CD4-positive, alpha-beta T cell treated with Interleukin-2 at 100 ng/mL for 4 hours (primary cell): ENCODE results near the gene DIRAS3.
"Not testable (repeated sequence)": the region's sequence is repeated elsewhere in the genome, so short reads cannot be mapped to it uniquely, and the experiment has no call there.

ENCODE experiments used
- DNase-seq: peaks from one replicate; pipeline ENCODE4 v3.0.0-alpha.2; 2020; ENCODE audit warnings: low spot score

The DIRAS3 gene

DNA sequence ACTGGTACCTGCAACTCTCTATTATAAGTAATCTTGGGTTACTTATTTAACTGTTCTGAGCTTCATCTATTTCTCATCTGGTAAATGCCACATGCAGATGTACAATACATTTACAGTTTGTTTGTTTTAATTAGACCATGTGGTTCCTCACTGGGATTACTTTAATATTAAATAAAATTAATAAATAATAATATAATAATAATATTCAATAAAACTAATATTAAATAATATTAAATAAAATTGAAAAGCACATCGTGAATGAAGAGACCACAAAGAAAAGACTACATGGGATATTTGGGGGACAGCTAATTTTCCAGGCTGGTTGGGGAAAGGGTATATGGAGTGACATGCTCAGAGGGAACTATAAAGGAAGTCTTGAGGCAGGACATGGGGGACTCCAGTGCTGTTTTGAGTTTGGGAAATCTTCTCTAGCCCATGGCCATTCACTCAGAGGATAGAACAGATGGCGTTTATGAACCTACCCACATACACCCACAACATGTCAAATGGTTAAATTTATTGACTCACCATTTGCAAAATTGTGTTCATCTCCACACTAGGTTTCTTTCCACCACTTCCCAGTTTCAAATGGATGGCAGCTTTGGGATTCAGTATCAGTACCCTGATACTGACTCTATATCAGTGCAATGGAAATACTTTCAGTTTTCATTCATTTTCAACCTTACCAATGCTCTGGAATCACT is 25.6 kb downstream of the DIRAS3 start:
- no peak for DNase-seq

- DNase-seq = no peak
These were observed 34.0 kb downstream of the DIRAS3 start for GRCh38 chr1:68016381-68016780.

DNA sequence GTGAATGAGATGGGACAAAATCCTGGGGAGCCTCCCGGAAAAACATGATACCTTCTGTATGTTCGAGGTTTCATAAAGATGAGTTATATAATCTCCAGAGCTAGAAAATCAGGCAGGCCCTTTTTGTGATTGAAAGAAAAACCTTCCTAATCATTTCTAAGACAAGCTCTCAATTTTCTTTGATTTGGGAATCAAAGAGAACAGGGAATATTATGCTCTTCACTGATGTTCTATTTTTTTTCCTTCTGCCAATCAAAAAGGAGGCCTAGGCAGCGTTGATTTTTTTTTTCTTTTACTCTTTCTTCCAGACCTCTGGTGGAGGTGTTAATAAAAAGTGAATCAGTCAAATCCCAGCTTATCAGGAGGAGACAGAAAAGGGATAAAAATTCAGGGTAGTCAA is 34.5 kb downstream of the DIRAS3 start:
- DNase-seq = no peak

DNA sequence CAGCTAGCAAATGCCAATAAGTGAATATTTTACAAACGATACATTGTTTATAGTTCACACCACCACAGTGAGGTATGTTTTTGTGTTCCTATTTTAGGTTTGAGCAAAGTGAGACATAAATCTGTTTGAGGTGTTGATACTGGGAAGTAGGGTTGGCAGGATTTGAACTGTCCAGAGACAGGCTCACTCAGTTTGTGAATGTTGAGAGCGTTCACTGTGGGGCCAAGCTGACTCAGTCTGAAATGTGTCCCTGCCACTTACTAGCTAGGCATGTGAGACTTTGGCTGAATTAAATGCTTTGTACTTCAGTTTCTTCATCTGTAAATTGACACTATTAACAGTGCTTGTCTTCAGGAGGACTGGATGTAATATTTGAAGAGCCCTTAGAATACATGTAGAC is 35.1 kb downstream of the DIRAS3 start:
- no peak for DNase-seq

GRCh38 chr1:68013351-68013750 is 37.1 kb downstream of the DIRAS3 start:
- DNase-seq = no peak

DNA sequence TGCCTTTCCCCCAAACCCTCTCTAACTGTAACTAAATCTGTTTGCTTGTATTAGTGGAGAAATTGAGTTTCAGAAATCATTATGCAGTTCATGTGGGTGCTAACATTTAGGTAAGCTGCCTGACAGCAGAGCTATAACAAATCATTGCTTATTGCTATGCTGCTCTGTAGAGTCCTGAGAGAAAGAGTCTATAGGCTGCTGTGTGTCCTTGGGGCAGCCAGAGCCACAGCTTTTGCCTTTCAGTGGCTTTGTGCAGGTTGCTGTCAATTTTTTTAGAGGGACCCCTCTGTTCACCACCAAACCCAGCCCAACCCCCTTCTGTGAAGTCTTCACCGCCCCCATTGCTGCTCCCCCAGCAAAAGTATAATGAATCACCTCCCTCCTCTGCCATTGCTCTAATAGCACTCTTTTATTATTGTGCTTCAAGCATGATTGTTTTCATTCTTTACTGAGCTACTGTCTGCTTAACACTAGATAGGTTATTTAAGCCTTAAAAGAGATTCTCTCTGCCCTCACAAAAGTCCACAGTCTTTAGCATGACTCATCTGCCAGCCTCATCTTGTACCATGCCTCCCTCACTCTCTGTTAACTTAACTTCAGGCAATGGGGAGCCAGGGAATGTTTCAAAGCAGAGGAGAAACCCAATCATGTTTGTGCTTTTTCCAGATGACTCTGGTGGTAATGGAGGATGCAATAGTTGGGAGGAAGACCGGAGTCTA is 38.6 kb downstream of the DIRAS3 start:
- DNase-seq = no peak

DNA sequence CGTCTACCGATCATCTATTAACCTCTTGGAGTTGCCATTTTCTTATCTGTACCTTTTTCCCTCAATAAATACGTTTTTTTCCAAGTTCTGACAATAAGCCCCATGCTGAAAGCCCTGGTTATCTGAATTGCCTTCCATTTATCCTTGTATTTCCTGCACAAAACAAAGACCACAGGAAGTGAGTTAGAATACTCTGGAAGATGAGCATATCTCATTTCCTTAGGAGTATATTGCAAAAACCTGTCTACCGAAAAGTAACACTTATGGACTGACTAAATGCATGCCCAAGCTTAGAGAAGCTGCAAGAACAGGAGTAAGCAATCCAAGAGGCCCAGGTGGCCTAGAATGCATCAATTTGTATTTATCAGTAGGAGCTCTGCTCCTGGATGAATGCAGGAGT is 39.9 kb downstream of the DIRAS3 start:
- DNase-seq = no peak

DNA sequence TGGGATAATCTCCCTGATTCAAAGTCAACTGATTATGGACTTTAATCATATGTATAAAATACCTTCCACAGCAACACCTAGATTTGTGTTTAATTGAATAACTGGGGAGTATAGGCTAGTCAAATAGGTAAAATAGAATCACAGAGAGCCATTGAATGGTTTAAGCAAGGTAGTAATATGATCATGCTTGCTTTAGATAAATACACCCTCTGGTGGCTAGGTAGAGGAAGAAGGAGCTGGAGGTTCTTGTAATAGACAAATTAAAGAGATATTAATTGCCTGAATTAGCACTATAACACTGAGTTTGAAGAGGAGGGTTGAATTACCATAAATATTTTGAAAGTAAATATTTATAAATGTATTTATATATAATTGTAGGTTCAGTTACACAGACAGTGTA is 40.3 kb downstream of the DIRAS3 start:
- DNase-seq = no peak

DNA sequence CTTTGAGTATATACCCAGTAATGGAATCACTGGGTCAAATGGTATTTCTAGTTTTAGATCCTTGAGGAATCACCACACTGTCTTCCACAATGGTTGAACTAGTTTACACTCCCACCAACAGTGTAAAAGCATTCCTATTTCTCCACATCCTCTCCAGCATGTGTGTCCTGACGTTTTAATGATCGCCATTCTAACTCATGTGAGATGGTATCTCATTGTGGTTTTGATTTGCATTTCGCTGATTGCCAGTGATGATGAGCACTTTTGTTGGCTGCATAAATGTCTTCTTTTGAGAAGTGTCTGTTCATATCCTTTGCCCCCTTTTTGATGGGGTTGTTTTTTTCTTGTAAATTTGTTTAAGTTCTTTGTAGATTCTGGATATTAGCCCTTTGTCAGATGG is 46.8 kb downstream of the DIRAS3 start:
- not testable (repeated sequence) for DNase-seq

GRCh38 chr1:68000191-68000590 is 50.2 kb downstream of the DIRAS3 start:
- DNase-seq = no peak

DNA sequence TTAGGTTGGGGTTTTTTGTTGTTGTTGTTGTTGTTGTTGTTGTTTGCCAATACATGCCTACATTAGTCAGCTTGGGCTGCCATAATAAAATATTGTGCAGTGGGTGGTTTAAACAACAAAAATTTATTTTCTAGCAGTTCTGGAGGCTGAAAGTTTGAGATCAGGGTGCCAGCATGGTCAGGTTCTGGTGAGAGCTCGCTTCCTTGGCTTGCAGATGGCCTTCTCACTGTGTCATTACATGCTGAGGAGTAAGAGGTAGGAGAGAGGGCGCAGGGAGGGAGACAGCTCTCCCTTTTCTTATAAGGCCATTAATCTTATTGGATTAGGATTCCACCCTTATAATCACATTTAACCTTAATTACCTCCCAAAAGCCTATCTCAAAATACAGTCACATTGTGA is 52.7 kb downstream of the DIRAS3 start:
- no peak for DNase-seq
